HG03064 (cell line): ENCODE data around the gene WBP2.

ENCODE experiments used
- ATAC-seq: cut with Tn5 transposase; IDR thresholded peaks from one replicate; pipeline ENCODE4 v1.9.1; 2021; ENCODE audit warnings: low read depth; ENCODE audit not compliant: unreplicated experiment

WBP2 gene

GRCh38 chr17:75831032-75831571, 24.0 kb downstream of the WBP2 start:
- no peak for ATAC-seq

- ATAC-seq: no peak
Observed at GRCh38 chr17:75830164-75831031, 24.7 kb downstream of the WBP2 start.

GRCh38 chr17:75829747-75830146, 25.4 kb downstream of the WBP2 start:
- no peak for ATAC-seq

- no peak for ATAC-seq
Observed at GRCh38 chr17:75828741-75829140, 26.4 kb downstream of the WBP2 start.

GRCh38 chr17:75828076-75828400, 27.1 kb downstream of the WBP2 start:
- no peak for ATAC-seq

GRCh38 chr17:75827308-75828075, 27.6 kb downstream of the WBP2 start:
- no peak for ATAC-seq

GRCh38 chr17:75826561-75827307, 28.4 kb downstream of the WBP2 start:
- ATAC-seq: no peak

- ATAC-seq: no peak
Observed at GRCh38 chr17:75825748-75826370, 29.3 kb downstream of the WBP2 start.

GRCh38 chr17:75825149-75825552, 30.0 kb downstream of the WBP2 start:
- ATAC-seq: no peak

- ATAC-seq: no peak
Observed at GRCh38 chr17:75824666-75825065, 30.5 kb downstream of the WBP2 start.

GRCh38 chr17:75824050-75824552, 31.0 kb downstream of the WBP2 start:
- ATAC-seq: no peak

GRCh38 chr17:75823257-75824041, 31.7 kb downstream of the WBP2 start:
- ATAC-seq: no peak

GRCh38 chr17:75822800-75823166, 32.4 kb downstream of the WBP2 start:
- ATAC-seq: no peak

GRCh38 chr17:75822119-75822799, 32.9 kb downstream of the WBP2 start:
- ATAC-seq: no peak

- no peak for ATAC-seq
Observed at GRCh38 chr17:75821552-75821951, 33.6 kb downstream of the WBP2 start.

- ATAC-seq: no peak
Observed at GRCh38 chr17:75820094-75821080, 34.7 kb downstream of the WBP2 start.

GRCh38 chr17:75819678-75820077, 35.5 kb downstream of the WBP2 start:
- ATAC-seq: no peak

- no peak for ATAC-seq
Observed at GRCh38 chr17:75819116-75819515, 36.0 kb downstream of the WBP2 start.
